ENCODE measurements around the gene PELI2. TPM values are rescaled to one million over a fixed set of nuclear protein-coding genes. Genes with fewer than 3 reads are reported as not detected.

The PELI2 gene
- total RNA-seq, 1 experiment from 2014 or later: 2.0 TPM

GRCh38 chr14:56295743-56296142 is 177.5 kb downstream of the PELI2 start:
- no peak for ATAC-seq
- no TSS peak for BruUV-seq (replicated peaks)
- CTCF ChIA-PET: no interaction called here

More at GRCh38 chr14:56295743-56296142, 177.5 kb downstream of the PELI2 start:
- intact Hi-C loops (cut with micrococcal nuclease): no loop called here
- ChIA-PET POLR2A (no interaction called here), RAD21 (ENCODE audit: low non-redundant PET in 1 of 2, low total read pairs in 2 of 2, uncharacterized antibody in 2 of 2, unreplicated experiment in 2 of 2) (no interaction called here)
- Histone ChIP-seq H3K36me3 (ENCODE audit: control insufficient read depth in 1 of 2, insufficient read depth in 2 of 2, low read length in 2 of 2) (no peaks in the 10 kb centered on the region), H3K4me1 (ENCODE audit: control insufficient read depth in 1 of 2, insufficient read depth in 2 of 2, low read length in 2 of 2) (no peaks in the 10 kb centered on the region), H3K4me2 (ENCODE audit: low read length) (no peak overlapping the region), H3K9ac (ENCODE audit: low read length) (no peak overlapping the region), H3K9me2 (ENCODE audit: insufficient read depth) (no peaks in the 10 kb centered on the region), H3K4me3 (replicated peaks in 1 of 2; ENCODE audit: low read depth in 1 of 2, low read length in 2 of 2) (no peak overlapping the region), H3K27me3 (ENCODE audit: insufficient read depth, low read length) (peaks cover 23% of the 10 kb centered on the region; the same call in 1 of the 2 replicates), H3K27ac (ENCODE audit: low read depth, low read length) (no peak overlapping the region), H3K79me2 (ENCODE audit: insufficient read depth, low read length) (no peaks in the 10 kb centered on the region), H4K20me1 (ENCODE audit: insufficient read depth) (no peaks in the 10 kb centered on the region), H3K9me3 (ENCODE audit: control insufficient read depth in 1 of 2, insufficient read depth in 1 of 2, low read depth in 1 of 2, low read length in 2 of 2) (no peaks in the 10 kb centered on the region), H2AFZ (ENCODE audit: low read depth, low read length, poor library complexity, severe bottlenecking) (no peak overlapping the region)
- no peak for DNase-seq (ENCODE audit: low read depth, low spot score)
- TF ChIP-seq POLR2A (IDR thresholded peaks at IDR 0.05; ENCODE audit: borderline replicate concordance, extremely low read depth, insufficient read depth, insufficient read length) (no peak), POLR2AphosphoS5 (IDR thresholded peaks at IDR 0.05; ENCODE audit: low read depth, low read length) (no peak), TCF7L2 (IDR thresholded peaks at IDR 0.05; ENCODE audit: borderline replicate concordance, extremely low read depth, insufficient read depth, insufficient read length) (no peak), ELF1 (IDR thresholded peaks at IDR 0.05; ENCODE audit: borderline replicate concordance, low read depth) (no peak), EGR1 (IDR thresholded peaks at IDR 0.05; ENCODE audit: low read depth) (no peak), JUND (IDR thresholded peaks at IDR 0.05) (no peak), SP1 (IDR thresholded peaks at IDR 0.05; ENCODE audit: low read depth) (no peak), ATF3 (IDR thresholded peaks at IDR 0.05) (no peak), FOSL1 (IDR thresholded peaks at IDR 0.05; ENCODE audit: low read depth) (no peak), EZH2phosphoT487 (IDR thresholded peaks at IDR 0.05; ENCODE audit: borderline replicate concordance) (no peak), ZNF274 (IDR thresholded peaks at IDR 0.05; ENCODE audit: low read depth, low read length) (no peak), SIN3A (IDR thresholded peaks at IDR 0.05; ENCODE audit: low read depth) (no peak), CEBPB (IDR thresholded peaks at IDR 0.05; ENCODE audit: low read depth) (no peak), RAD21 (IDR thresholded peaks at IDR 0.05; ENCODE audit: low read depth) (no peak), ZFX (IDR thresholded peaks at IDR 0.05) (no peak), EZH2 (IDR thresholded peaks at IDR 0.05) (no peak), REST (IDR thresholded peaks at IDR 0.05; ENCODE audit: low read depth) (no peak)
- TF ChIP-seq, protein P1, sequence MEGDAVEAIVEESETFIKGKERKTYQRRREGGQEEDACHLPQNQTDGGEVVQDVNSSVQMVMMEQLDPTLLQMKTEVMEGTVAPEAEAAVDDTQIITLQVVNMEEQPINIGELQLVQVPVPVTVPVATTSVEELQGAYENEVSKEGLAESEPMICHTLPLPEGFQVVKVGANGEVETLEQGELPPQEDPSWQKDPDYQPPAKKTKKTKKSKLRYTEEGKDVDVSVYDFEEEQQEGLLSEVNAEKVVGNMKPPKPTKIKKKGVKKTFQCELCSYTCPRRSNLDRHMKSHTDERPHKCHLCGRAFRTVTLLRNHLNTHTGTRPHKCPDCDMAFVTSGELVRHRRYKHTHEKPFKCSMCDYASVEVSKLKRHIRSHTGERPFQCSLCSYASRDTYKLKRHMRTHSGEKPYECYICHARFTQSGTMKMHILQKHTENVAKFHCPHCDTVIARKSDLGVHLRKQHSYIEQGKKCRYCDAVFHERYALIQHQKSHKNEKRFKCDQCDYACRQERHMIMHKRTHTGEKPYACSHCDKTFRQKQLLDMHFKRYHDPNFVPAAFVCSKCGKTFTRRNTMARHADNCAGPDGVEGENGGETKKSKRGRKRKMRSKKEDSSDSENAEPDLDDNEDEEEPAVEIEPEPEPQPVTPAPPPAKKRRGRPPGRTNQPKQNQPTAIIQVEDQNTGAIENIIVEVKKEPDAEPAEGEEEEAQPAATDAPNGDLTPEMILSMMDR (IDR thresholded peaks at IDR 0.05 in 2 of 3, conservative IDR thresholded peaks at IDR 0.05 in 1 of 3; ENCODE audit: borderline replicate concordance in 1 of 3, insufficient read depth in 1 of 3, low read depth in 2 of 3, low read length in 2 of 3): no peak
- TF ChIP-seq, protein P2, sequence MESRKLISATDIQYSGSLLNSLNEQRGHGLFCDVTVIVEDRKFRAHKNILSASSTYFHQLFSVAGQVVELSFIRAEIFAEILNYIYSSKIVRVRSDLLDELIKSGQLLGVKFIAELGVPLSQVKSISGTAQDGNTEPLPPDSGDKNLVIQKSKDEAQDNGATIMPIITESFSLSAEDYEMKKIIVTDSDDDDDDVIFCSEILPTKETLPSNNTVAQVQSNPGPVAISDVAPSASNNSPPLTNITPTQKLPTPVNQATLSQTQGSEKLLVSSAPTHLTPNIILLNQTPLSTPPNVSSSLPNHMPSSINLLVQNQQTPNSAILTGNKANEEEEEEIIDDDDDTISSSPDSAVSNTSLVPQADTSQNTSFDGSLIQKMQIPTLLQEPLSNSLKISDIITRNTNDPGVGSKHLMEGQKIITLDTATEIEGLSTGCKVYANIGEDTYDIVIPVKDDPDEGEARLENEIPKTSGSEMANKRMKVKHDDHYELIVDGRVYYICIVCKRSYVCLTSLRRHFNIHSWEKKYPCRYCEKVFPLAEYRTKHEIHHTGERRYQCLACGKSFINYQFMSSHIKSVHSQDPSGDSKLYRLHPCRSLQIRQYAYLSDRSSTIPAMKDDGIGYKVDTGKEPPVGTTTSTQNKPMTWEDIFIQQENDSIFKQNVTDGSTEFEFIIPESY (IDR thresholded peaks at IDR 0.05; ENCODE audit: extremely low read depth, insufficient replicate concordance, low read length): no peak
